HEK293 (cell line): ENCODE results near the gene FANK1.

Source experiments
- CTCF ChIA-PET: fragments of 350-600 bp; formaldehyde crosslinking; extraction: SDS; loops from one replicate; lab custom pipeline; 2021; ENCODE audit warnings: antibody characterized with exemption; lab: Yijun Ruan, JAX
- POLR2A ChIA-PET: fragments of 300-600 bp; formaldehyde crosslinking; extraction: SDS; loops from one replicate; lab custom pipeline; 2020; ENCODE audit warnings: antibody characterized with exemption, inconsistent platforms; lab: Yijun Ruan, JAX
- H3K27ac ChIP-seq: fragments of 200-500 bp; sonication (Bioruptor generic); 2 replicates; pipeline ENCODE4 v1.5.1; 2014; ENCODE audit warnings: low read depth, low read length, control low read depth, inconsistent platforms; ENCODE audit errors: extremely low read depth
- H3K36me3 ChIP-seq, 2 experiments: fragments of 200-500 bp in 1 of 2; sonication (Bioruptor generic) in 1 of 2; 1 replicate in 1 of 2; 2 replicates in 1 of 2; pipeline ENCODE4 v1.5.1; 2014 to 2017; ENCODE audit warnings: inconsistent platforms in 2 of 2, low read length in 2 of 2; ENCODE audit not compliant: control insufficient read depth in 2 of 2, insufficient read depth in 1 of 2
- H3K4me1 ChIP-seq: fragments of 200-500 bp; sonication (Bioruptor generic); 2 replicates; pipeline ENCODE4 v1.5.1; 2014; ENCODE audit warnings: mild to moderate bottlenecking, low read length, inconsistent platforms; ENCODE audit not compliant: control insufficient read depth, insufficient read depth
- H3K4me3 ChIP-seq: 2 replicates; pipeline ENCODE4 v1.5.1; 2011; ENCODE audit warnings: low read depth, mild to moderate bottlenecking, control low read depth, low read length, moderate library complexity
- H3K9me3 ChIP-seq: fragments of 200-500 bp; sonication (Bioruptor generic); 2 replicates; pipeline ENCODE4 v1.5.1; 2014; ENCODE audit warnings: low read depth, low read length, inconsistent platforms; ENCODE audit not compliant: control insufficient read depth, insufficient read depth
- BCL11A ChIP-seq: fragments of 450-650 bp; formaldehyde crosslinking; IDR thresholded peaks from 2 replicates; pipeline ENCODE4 v1.5.1; 2016; ENCODE audit warnings: low read depth, missing biosample characterization, missing genetic modification characterization
- GLIS2 ChIP-seq: fragments of 450-650 bp; formaldehyde crosslinking; IDR thresholded peaks from 2 replicates; pipeline ENCODE4 v1.5.1; 2016; ENCODE audit warnings: missing biosample characterization, missing genetic modification characterization
- KLF8 ChIP-seq: fragments of 450-650 bp; formaldehyde crosslinking; IDR thresholded peaks from 2 replicates; pipeline ENCODE4 v1.5.1; 2016; ENCODE audit warnings: missing biosample characterization, missing genetic modification characterization
- MEIS1 ChIP-seq: sonication (generic); formaldehyde crosslinking; IDR thresholded peaks from 2 replicates; pipeline ENCODE4 v1.8.1; 2022; ENCODE audit warnings: missing genetic modification reagents, mild to moderate bottlenecking, borderline replicate concordance
- TCF7L2 ChIP-seq: IDR thresholded peaks from 2 replicates; pipeline ENCODE4 v1.6.1; 2011; ENCODE audit warnings: low read depth, mild to moderate bottlenecking, inconsistent platforms, low read length, moderate library complexity, borderline replicate concordance
- TRIM28 ChIP-seq: IDR thresholded peaks from 2 replicates; pipeline ENCODE4 v1.6.1; 2011; ENCODE audit warnings: low read length, control low read depth, borderline replicate concordance
- ZBTB17 ChIP-seq: fragments of 450-650 bp; formaldehyde crosslinking; IDR thresholded peaks from 2 replicates; pipeline ENCODE4 v1.5.1; 2016; ENCODE audit warnings: missing biosample characterization, missing genetic modification characterization
- ZBTB48 ChIP-seq: fragments of 450-650 bp; formaldehyde crosslinking; IDR thresholded peaks from 2 replicates; pipeline ENCODE4 v1.5.1; 2016; ENCODE audit warnings: missing biosample characterization, missing genetic modification characterization
- ZFP37 ChIP-seq: fragments of 450-650 bp; formaldehyde crosslinking; IDR thresholded peaks from 2 replicates; pipeline ENCODE4 v1.5.1; 2016; ENCODE audit warnings: missing biosample characterization, missing genetic modification characterization
- ZNF169 ChIP-seq: fragments of 450-650 bp; formaldehyde crosslinking; IDR thresholded peaks from 2 replicates; pipeline ENCODE4 v1.5.1; 2016; ENCODE audit warnings: missing biosample characterization, missing genetic modification characterization
- ZNF19 ChIP-seq: fragments of 450-650 bp; formaldehyde crosslinking; IDR thresholded peaks from 2 replicates; pipeline ENCODE4; 2016; ENCODE audit warnings: missing biosample characterization, missing genetic modification characterization, low read depth
- ZNF211 ChIP-seq: fragments of 450-650 bp; formaldehyde crosslinking; IDR thresholded peaks from 2 replicates; pipeline ENCODE4 v1.5.1; 2016; ENCODE audit warnings: low read depth, missing biosample characterization, missing genetic modification characterization
- ZNF239 ChIP-seq: fragments of 450-650 bp; formaldehyde crosslinking; IDR thresholded peaks from 2 replicates; pipeline ENCODE4 v1.5.1; 2016; ENCODE audit warnings: missing biosample characterization, missing genetic modification characterization
- ZNF248 ChIP-seq: fragments of 450-650 bp; formaldehyde crosslinking; IDR thresholded peaks from 2 replicates; pipeline ENCODE4 v1.5.1; 2017; ENCODE audit warnings: missing biosample characterization, missing genetic modification characterization
- ZNF510 ChIP-seq: fragments of 450-650 bp; formaldehyde crosslinking; IDR thresholded peaks from 2 replicates; pipeline ENCODE4 v1.5.1; 2018; ENCODE audit warnings: mild to moderate bottlenecking, missing genetic modification characterization, missing biosample characterization; ENCODE audit not compliant: insufficient replicate concordance
- ZNF548 ChIP-seq: fragments of 450-650 bp; formaldehyde crosslinking; IDR thresholded peaks from 2 replicates; pipeline ENCODE4 v1.5.1; 2016; ENCODE audit warnings: missing biosample characterization, missing genetic modification characterization
- ZNF623 ChIP-seq: fragments of 450-650 bp; formaldehyde crosslinking; IDR thresholded peaks from 2 replicates; pipeline ENCODE4 v1.5.1; 2016; ENCODE audit warnings: missing biosample characterization, missing genetic modification characterization
- ZNF677 ChIP-seq: fragments of 450-650 bp; IDR thresholded peaks from 2 replicates; pipeline ENCODE4 v1.5.0; 2018; ENCODE audit warnings: missing biosample characterization, mild to moderate bottlenecking, missing genetic modification characterization, moderate library complexity
- ZNF707 ChIP-seq: fragments of 450-650 bp; formaldehyde crosslinking; IDR thresholded peaks from 2 replicates; pipeline ENCODE4 v1.5.1; 2016; ENCODE audit warnings: missing biosample characterization, missing genetic modification characterization
- ZNF791 ChIP-seq: fragments of 450-650 bp; formaldehyde crosslinking; IDR thresholded peaks from 2 replicates; pipeline ENCODE4 v1.5.1; 2016; ENCODE audit warnings: missing biosample characterization, missing genetic modification characterization
- ZSCAN16 ChIP-seq: fragments of 450-650 bp; formaldehyde crosslinking; IDR thresholded peaks from 2 replicates; pipeline ENCODE4 v1.5.1; 2016; ENCODE audit warnings: missing biosample characterization, missing genetic modification characterization
- TF ChIP-seq, protein P1 (sequence below): fragments of 450-650 bp; formaldehyde crosslinking; IDR thresholded peaks from 2 replicates; pipeline ENCODE4 v1.5.1; 2016; ENCODE audit warnings: missing biosample characterization, missing genetic modification characterization
- TF ChIP-seq, protein P2 (sequence below): fragments of 450-650 bp; formaldehyde crosslinking; IDR thresholded peaks from 2 replicates; pipeline ENCODE4 v1.5.0; 2017; ENCODE audit warnings: missing biosample characterization, missing genetic modification characterization, borderline replicate concordance

Gene FANK1

DNA sequence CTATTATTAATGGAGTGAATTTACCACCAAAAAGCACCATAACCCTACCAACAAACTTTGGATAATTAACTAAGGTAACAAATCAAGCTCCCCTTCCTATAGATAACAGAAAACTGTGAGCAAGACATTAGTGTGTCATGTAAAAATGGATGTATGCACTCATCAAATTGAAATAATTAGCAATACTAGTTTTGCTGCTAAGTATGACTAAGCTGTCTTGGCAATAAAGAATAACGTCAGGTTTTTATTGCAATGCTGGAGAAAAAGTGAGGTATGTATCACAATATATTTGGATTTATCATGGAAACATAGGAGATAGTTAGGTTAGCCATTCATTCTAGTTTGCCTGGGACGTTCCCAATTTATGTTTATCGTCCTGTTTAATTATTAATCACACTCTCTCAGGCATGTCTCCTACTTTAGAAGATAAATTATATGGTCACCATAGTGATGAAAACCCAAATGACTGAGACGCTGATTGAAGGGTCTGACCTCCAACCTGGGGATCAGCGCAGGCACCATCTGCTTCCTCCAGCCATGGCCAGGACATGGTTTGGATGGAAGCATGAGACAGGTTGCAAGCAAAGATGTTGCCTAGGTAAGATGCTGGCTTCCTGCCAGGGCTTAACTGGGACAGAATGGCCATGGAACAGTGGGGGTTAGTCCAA is 125.6 kb downstream of the FANK1 start (continued):
- TF ChIP-seq MEIS1 (CRISPR knock-in tag) (no peak), GLIS2 (no peak), TRIM28 (no peak), KLF8 (tag by site-specific recombination) (no peak), ZBTB17 (tag by site-specific recombination) (no peak), ZNF791 (tag by site-specific recombination) (no peak)
- TF ChIP-seq, all 188 proteins: peak for 0

DNA sequence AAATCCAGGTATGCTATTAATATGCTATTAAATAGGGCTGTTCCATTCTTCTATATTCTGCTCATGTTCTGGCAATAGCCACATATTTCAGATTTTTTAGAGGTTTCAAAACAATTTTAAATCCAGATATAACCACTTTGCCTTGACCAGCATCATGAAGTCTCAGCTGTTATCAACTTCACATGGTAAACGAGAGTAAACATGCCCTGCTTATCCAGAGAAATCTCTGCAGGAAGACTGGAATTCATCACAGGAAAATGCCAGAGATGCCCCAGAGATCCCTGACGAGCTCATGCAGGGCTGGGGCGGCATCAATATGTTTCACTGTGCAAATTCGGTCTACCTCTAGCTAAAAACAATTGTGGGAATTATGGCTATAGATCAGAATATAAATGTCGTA is 126.5 kb downstream of the FANK1 start:
- Histone ChIP-seq H3K4me1 (no peaks in the 10 kb centered on the region), H3K4me3 (no peak overlapping the region), H3K9me3 (no peaks in the 10 kb centered on the region), H3K27ac (no peak overlapping the region)
- CTCF ChIA-PET, result no interaction called here
- TF ChIP-seq ZNF548 (tag by site-specific recombination), result no peak
- no peak for TF ChIP-seq ZSCAN16
- TF ChIP-seq, protein P1, sequence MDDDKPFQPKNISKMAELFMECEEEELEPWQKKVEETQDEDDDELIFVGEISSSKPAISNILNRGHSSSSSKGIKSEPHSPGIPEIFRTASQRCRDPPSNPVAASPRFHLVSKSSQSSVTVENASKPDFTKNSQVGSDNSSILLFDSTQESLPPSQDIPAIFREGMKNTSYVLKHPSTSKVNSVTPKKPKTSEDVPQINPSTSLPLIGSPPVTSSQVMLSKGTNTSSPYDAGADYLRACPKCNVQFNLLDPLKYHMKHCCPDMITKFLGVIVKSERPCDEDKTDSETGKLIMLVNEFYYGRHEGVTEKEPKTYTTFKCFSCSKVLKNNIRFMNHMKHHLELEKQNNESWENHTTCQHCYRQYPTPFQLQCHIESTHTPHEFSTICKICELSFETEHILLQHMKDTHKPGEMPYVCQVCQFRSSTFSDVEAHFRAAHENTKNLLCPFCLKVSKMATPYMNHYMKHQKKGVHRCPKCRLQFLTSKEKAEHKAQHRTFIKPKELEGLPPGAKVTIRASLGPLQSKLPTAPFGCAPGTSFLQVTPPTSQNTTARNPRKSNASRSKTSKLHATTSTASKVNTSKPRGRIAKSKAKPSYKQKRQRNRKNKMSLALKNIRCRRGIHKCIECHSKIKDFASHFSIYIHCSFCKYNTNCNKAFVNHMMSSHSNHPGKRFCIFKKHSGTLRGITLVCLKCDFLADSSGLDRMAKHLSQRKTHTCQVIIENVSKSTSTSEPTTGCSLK (tag by site-specific recombination), result no peak
- no peak for TF ChIP-seq ZNF248 (tag by site-specific recombination)
- no peak for TF ChIP-seq ZNF239 (tag by site-specific recombination)
- TF ChIP-seq ZNF169 (tag by site-specific recombination), result no peak
- no peak for TF ChIP-seq TCF7L2
- TF ChIP-seq ZNF510 (tag by site-specific recombination), result no peak
- TF ChIP-seq ZNF677 (tag by site-specific recombination), result no peak
- TF ChIP-seq ZNF707 (tag by site-specific recombination), result no peak
- TF ChIP-seq ZNF623, result no peak
- no peak for TF ChIP-seq ZFP37
- TF ChIP-seq ZNF211, result no peak
- TF ChIP-seq ZBTB48 (tag by site-specific recombination), result no peak
- no peak for TF ChIP-seq BCL11A (tag by site-specific recombination)
- TF ChIP-seq, protein P2, sequence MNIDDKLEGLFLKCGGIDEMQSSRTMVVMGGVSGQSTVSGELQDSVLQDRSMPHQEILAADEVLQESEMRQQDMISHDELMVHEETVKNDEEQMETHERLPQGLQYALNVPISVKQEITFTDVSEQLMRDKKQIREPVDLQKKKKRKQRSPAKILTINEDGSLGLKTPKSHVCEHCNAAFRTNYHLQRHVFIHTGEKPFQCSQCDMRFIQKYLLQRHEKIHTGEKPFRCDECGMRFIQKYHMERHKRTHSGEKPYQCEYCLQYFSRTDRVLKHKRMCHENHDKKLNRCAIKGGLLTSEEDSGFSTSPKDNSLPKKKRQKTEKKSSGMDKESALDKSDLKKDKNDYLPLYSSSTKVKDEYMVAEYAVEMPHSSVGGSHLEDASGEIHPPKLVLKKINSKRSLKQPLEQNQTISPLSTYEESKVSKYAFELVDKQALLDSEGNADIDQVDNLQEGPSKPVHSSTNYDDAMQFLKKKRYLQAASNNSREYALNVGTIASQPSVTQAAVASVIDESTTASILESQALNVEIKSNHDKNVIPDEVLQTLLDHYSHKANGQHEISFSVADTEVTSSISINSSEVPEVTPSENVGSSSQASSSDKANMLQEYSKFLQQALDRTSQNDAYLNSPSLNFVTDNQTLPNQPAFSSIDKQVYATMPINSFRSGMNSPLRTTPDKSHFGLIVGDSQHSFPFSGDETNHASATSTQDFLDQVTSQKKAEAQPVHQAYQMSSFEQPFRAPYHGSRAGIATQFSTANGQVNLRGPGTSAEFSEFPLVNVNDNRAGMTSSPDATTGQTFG (tag by site-specific recombination), result no peak
- no peak for TF ChIP-seq ZNF19 (tag by site-specific recombination)
- TF ChIP-seq, all 188 proteins: peak for 0
- POLR2A ChIA-PET, result no interaction called here
- no peaks in the 10 kb centered on the region for H3K36me3 ChIP-seq
